Caki2 (cell line): ENCODE data around the gene ADCY5. TPM values are rescaled to one million over a fixed set of nuclear protein-coding genes. Genes with fewer than 3 reads are reported as not detected.
A peak's percentile ranks its signal among the peaks of the same experiment; 100 is the strongest.
"Not testable (repeated sequence)": the region's sequence is repeated elsewhere in the genome, so short reads cannot be mapped to it uniquely, and the experiment has no call there.

Experiments used
- DNase-seq: peaks from one replicate; pipeline ENCODE4 v3.0.0-alpha.2; 2015; ENCODE audit warnings: low read depth
- in situ Hi-C: cut with HindIII; loops from 2 replicates; pipeline ENCODE4 v1.10.0; 2016; ENCODE audit warnings: low sequenced_read_pairs, low pct_unique_long_range_greater_than_20kb, mixed read lengths
- total RNA-seq: library from RNA; depleted of rRNA; stranded (reverse); fragments of >200 nt; shearing (Covaris generic); gene quantifications from 2 replicates; pipeline ENCODE4 v1.2.3, GENCODE V29; 2014; ENCODE audit warnings: low replicate concordance; rRNA removed

Gene ADCY5
- total RNA-seq: 0.23 and 5.9 TPM in 2 replicates

DNA sequence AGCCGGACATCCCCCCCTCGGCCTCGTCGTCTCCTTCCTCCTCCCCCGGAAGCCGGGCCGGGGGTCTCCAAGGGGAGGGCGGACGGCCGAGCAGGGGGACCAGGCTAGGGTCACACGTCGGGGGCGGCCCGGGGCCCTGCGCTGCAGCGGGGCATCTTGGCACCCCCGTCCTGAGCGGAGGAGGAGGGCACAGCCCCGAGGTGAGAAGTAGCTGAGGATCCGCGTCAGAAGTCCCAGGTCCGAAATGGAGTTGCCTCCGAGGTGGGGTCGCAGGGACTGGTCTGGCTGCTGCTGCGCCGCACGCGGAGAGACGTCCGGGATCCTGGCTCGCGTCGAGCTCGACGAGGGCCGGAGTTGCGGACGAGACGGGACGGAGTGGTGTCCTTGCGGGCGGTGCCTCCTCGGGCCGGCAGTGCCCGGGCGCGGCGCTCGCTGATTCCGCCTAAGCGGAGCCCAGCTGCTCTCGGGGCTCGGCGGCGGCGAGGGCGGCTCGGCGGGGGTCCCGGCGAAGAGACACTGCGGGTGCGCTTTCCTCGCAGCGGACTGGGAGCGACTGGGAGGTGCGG, at the start of gene ADCY5:
Gene ADCY5 (minus strand): TSS at position 555 of the 566 bp plus-strand sequence. CDS start 545 bp downstream, at position 10.
- DNase-seq: no peak
- in situ Hi-C loops: no loop called here

- no peak for DNase-seq
- in situ Hi-C loops: no loop called here
These were observed 45.0 kb upstream of the ADCY5 start for GRCh38 chr3:123493912-123494311.

GRCh38 chr3:123491966-123492587, 43.2 kb upstream of the ADCY5 start:
- in situ Hi-C loops: no loop called here

DNA sequence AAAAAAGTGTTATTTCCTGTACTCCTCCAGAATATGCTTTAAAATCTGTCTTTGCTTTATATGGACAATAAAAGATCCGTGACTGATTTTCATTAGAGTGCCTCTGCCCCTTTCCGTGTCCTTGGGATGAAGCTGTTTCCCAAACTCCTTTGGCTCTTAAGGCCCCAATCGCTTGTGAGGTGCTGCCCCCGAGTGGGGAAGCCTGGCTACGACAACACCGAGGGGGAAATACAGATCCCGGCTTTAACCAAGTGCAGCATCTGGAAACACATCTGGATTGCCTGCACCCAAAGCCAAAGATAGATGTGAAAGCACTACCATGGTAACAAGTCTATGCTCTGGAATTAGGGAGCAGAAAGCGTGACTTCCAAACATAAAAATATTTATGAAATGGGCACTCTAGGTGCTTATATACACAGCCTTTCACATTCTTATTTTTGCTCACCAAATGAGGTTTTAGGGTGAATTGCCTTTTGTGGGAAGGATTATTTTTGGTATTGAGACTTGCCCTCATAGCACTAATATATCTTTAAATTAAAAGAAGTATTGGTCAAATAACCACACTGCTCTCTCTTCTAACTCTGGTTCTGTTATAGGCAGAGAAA, 40.6 kb upstream of the ADCY5 start:
- DNase-seq: peak; percentile 25
- in situ Hi-C loops: no loop called here

More at GRCh38 chr3:123491966-123492587, 43.2 kb upstream of the ADCY5 start:
- DNase-seq: no peak

GRCh38 chr3:123488645-123489347, 39.9 kb upstream of the ADCY5 start:
- no peak for DNase-seq
- in situ Hi-C loops: no loop called here

DNA sequence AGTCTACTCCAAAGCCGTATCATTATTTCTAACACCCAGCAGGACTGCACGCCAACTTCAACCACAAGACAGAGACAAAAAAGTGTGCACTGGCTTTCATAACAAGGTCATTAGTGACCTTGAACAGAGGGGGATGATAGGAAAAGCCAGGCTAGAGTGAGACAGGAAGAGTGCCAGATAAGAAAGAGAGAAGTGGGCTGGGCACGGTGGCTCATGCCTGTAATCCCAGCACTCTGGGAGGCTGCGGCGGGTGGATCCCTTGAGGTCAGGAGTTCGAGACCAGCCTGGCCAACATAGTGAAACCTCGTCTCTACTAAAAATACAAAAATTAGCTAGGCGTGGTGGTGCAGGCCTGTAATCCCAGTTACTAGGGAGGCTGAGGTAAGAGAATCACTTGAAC, 38.2 kb upstream of the ADCY5 start:
- in situ Hi-C loops: not testable (repeated sequence)

GRCh38 chr3:123486460-123486859, 37.6 kb upstream of the ADCY5 start:
- in situ Hi-C loops: no loop called here
- DNase-seq: no peak

More for the DNA sequence above, 38.2 kb upstream of the ADCY5 start:
- DNase-seq: not testable (repeated sequence)

GRCh38 chr3:123485551-123485950, 36.7 kb upstream of the ADCY5 start:
- in situ Hi-C loops: no loop called here
- no peak for DNase-seq

- in situ Hi-C loops: no loop called here
- no peak for DNase-seq
These were observed 34.3 kb upstream of the ADCY5 start for GRCh38 chr3:123483146-123483545.

DNA sequence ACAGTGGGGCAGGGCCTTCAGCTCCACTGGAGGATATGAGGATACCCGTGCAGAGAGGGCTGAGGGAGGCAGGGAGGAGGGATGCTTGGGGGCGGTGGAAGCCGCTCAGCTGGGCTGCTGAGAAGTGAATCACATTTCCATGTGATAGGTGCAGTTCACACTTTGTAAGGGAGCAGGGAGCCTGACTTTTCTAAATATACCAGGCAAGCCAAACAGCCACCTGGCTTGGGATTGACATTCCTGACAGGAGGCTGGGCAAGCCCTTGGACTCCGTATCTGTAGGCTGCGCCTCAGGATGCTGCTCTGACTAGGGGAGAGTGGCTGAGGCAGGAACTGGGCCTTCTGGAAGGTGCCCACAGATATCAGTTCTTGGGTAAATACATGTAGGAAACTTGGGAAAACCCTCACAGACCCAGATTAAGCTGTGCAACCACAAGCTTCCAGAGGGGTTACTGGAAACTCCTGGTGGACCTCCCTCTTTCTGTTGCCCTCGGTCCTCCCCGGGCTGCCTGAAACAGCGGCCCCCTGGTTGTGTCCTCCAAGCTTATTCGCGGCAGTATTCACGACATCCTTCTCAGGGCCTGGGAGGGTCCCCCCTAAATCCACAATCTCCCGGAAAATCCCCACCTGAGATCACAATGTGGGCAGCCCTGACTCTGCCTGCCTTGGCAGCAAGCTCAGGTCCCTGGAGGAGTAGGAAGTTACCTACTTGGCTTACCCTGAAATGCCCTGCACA, 33.0 kb upstream of the ADCY5 start:
- in situ Hi-C loops: no loop called here
- no peak for DNase-seq

GRCh38 chr3:123481071-123481470, 32.2 kb upstream of the ADCY5 start:
- DNase-seq: no peak
- in situ Hi-C loops: no loop called here

- in situ Hi-C loops: no loop called here
- DNase-seq: no peak
These were observed 31.5 kb upstream of the ADCY5 start for GRCh38 chr3:123480428-123480827.

- in situ Hi-C loops: no loop called here
- DNase-seq: no peak
These were observed 31.0 kb upstream of the ADCY5 start for GRCh38 chr3:123479891-123480290.

GRCh38 chr3:123478314-123478713, 29.4 kb upstream of the ADCY5 start:
- DNase-seq: no peak
- in situ Hi-C loops: no loop called here

- in situ Hi-C loops: no loop called here
- DNase-seq: no peak
These were observed 28.3 kb upstream of the ADCY5 start for GRCh38 chr3:123476967-123477750.

GRCh38 chr3:123475786-123476185, 26.9 kb upstream of the ADCY5 start:
- in situ Hi-C loops: no loop called here
- no peak for DNase-seq

- in situ Hi-C loops: no loop called here
- DNase-seq: no peak
These were observed 22.2 kb upstream of the ADCY5 start for GRCh38 chr3:123471106-123471505.
